ENCODE measurements around the gene PRTFDC1.
"Not testable (repeated sequence)": the region's sequence is repeated elsewhere in the genome, so short reads cannot be mapped to it uniquely, and the experiment has no call there.

Gene PRTFDC1

DNA sequence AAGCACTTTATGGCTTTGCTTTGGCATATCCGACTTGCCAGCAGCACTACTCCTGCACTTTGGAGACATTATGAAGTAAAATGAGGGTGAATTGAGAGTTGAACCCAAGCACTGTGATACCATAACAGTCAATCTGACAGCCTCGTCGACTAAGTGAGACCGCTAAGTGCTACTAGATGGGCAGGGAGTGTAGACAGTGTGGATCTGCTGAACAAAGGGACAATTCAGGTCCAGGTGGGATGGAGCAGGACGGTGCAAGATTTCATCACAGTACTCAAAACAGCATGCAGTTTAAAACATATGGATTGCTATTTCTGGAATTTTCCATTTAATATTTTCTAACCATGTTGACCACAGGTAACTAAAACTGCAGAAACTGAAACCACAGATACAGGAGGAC lies 20.8 kb upstream of the PRTFDC1 start:
- Mint-ChIP-seq H3K27me3 (no peaks in the 10 kb centered on the region), H3K9me3 (no peaks in the 10 kb centered on the region), H3K36me3 (no peaks in the 10 kb centered on the region), H3K4me1 (peaks cover 7% of the 10 kb centered on the region), H3K27ac (no peak overlapping the region), H3K4me3 (no peak overlapping the region)

DNA sequence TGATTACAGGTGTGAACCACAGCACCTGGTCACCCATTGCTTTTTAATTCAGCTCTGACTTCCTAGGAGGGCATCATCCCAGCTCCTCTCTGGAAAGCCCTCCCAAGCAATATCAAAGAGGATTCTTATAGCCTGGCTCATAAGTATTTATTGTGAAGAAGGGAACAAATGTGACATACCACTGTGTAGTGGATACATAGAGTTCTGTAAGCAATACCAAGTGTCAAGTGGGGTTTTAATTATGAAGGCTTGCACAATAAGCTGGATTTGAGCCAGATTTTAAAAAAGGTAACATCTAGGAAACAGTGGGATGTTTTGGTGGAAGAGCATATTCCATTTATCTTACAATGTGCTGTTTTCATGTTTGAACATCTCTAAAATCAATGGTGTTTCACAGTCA lies 19.0 kb upstream of the PRTFDC1 start:
- no peak overlapping the region for H3K27ac Mint-ChIP-seq
- H3K9me3 Mint-ChIP-seq, result no peaks in the 10 kb centered on the region
- no peaks in the 10 kb centered on the region for H3K27me3 Mint-ChIP-seq
- no peaks in the 10 kb centered on the region for H3K36me3 Mint-ChIP-seq
- peaks cover 7% of the 10 kb centered on the region for H3K4me1 Mint-ChIP-seq
- no peak overlapping the region for H3K4me3 Mint-ChIP-seq

DNA sequence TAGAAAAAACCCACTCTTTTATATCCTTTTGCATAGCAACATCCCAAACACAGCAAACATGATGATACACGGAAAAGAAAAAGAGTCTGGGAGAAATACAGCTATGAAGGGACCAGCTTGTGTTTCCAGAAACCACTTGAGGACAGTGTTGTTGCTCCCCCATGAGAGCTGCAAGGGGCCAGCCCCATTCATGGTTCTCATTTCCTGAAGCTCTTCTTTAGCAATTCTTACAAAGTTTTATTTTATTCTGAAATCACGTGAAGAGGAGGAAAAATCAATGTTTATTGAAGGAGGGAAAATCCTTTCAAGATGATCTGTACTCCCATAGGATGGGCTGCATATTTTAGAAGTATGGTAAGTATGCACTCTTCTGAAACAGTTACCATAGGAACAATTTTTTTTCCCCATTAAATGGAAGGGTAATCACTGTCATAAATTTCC lies 17.5 kb upstream of the PRTFDC1 start:
- no peak overlapping the region for H3K27ac Mint-ChIP-seq
- no peaks in the 10 kb centered on the region for H3K27me3 Mint-ChIP-seq
- peaks cover 7% of the 10 kb centered on the region for H3K4me1 Mint-ChIP-seq
- no peaks in the 10 kb centered on the region for H3K9me3 Mint-ChIP-seq
- H3K36me3 Mint-ChIP-seq, result no peaks in the 10 kb centered on the region
- no peak overlapping the region for H3K4me3 Mint-ChIP-seq

DNA sequence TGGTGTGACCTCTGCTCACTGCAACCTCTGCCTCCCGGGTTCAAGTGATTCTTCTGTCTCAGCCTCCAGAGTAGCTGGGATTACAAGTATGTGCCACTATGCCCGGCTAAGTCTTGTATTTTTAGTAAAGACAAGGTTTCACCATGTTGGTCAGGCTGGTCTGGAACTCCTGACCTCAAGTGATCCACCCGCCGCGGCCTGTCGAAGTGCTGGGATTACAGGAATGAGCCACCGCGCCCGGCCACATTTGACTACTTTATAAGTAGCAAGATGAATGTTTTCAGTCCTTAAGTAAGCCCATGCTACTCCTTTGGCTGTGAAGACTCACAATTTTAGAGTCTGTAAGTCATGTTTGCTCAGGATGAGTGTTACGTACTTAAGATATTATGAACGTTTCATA lies 16.5 kb upstream of the PRTFDC1 start:
- not testable (repeated sequence) for H3K4me3 Mint-ChIP-seq, H3K27ac Mint-ChIP-seq

DNA sequence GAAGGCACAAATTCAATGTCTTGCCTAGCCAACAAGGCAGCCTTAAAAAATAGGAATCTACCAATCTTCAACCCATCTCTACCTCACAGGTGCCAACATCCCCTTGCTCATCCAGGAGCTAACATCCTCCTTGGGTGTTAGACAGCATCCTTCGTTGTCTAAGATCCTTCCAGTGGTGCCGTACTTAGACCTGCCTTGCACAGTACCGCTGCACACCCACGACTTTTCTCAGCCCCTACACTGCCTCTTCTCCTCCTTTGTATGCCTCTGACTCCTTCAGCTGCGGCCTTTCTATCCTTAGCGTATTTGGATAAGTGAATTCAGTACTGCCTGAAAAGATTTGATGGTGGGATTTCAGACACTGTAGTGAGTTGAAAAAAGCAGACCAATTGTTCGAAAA lies 15.9 kb upstream of the PRTFDC1 start:
- Mint-ChIP-seq H3K27ac (no peak overlapping the region), H3K36me3 (no peaks in the 10 kb centered on the region), H3K4me3 (no peak overlapping the region), H3K9me3 (no peaks in the 10 kb centered on the region), H3K27me3 (no peaks in the 10 kb centered on the region), H3K4me1 (peaks cover 7% of the 10 kb centered on the region)

More for the DNA sequence above, 16.5 kb upstream of the PRTFDC1 start:
- not testable (repeated sequence) for H3K36me3 Mint-ChIP-seq, H3K9me3 Mint-ChIP-seq, H3K27me3 Mint-ChIP-seq, H3K4me1 Mint-ChIP-seq

DNA sequence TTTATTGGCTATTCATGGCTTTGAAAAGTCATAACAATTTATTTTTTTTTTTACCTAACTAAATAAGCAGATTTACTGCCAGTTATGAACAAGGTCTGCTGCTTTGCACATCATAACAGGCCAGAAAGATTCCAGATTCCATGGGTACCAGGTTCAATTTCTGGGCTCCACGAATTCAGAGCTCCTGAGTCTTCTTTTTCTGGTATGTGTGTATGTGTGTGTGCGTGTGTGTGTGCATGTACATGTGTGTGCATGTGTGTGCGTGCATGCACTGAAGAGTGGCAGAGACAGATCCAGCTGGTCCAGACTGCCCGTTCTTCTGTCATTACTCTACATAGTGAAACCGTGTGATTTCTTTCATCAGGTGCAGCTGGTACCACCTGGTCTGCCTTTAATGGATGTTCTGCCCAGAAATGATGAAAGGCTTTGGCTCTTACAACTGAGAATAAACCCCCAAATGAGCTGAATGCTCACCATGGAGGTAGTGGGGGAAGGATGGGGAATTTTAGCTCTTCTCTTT lies 14.6 kb upstream of the PRTFDC1 start:
- Mint-ChIP-seq H3K9me3 (no peaks in the 10 kb centered on the region), H3K36me3 (no peaks in the 10 kb centered on the region), H3K4me1 (peaks cover 7% of the 10 kb centered on the region), H3K4me3 (no peak overlapping the region), H3K27ac (no peak overlapping the region), H3K27me3 (no peaks in the 10 kb centered on the region)

DNA sequence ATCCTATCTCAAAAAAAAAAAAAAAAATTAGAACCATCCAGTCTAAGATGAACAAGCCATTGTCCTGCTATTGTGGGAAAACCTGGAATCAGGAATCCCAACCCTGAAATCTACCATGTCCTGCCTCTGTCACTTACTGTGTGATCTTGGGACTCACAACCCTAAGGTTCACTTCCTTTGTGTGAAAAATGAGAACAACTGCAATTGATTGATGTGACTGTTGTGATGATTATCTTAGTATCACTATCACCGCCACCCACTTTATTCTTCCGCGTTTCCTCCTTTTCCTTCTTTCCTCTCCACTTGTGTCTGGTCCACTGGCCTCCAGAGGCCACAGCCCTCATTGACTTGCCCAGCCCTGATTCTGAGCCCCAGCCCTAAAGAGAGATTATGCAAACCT lies 12.6 kb upstream of the PRTFDC1 start:
- Mint-ChIP-seq H3K36me3 (no peaks in the 10 kb centered on the region), H3K4me1 (peaks cover 4% of the 10 kb centered on the region), H3K9me3 (no peaks in the 10 kb centered on the region), H3K27ac (no peak overlapping the region), H3K4me3 (no peak overlapping the region), H3K27me3 (no peaks in the 10 kb centered on the region)

DNA sequence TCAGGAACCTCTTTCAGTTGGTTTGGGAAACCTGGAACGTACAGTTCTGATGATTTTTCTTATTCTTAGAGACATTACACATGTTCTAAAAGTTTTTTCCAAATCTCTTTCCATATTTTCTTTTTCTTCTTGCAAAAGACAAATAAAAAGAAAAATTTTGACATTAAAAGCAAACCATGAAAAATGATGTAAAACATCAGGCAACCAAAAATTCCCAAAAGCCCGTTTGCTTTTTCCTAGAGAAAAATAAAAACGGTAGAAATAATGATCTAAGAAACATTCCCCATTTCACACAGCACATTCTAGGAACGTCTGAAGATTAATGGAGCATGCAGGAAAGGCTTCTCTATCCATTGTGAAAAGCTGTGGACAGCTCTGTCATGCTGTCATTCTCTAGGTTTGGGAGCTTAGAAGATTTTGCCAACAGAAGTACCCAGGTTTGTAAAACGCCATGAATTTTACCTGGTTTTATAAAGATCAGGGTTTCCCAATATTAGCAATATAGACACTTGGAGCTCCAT lies 11.2 kb upstream of the PRTFDC1 start:
- Mint-ChIP-seq H3K9me3 (no peaks in the 10 kb centered on the region), H3K27me3 (no peaks in the 10 kb centered on the region), H3K36me3 (no peaks in the 10 kb centered on the region), H3K4me1 (no peaks in the 10 kb centered on the region), H3K4me3 (no peak overlapping the region), H3K27ac (no peak overlapping the region)

DNA sequence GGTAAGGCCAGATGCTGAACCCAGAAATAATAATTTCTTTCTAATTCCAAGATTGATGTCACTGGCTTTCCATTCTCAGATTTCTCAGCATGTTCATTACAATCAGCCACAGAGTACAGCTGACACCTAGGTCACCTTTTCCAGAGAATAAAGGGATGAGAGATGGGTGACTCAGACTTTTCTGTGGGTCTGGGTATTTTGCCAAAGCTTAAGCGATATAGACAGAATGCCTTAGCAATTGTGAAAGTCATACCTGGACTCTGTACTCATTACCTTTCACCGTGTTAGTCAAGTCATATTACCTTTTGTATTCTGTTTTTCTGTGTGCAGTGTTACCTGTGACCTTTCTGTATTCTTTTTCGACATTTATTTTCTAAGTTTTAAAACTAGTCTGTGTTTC lies 10.6 kb upstream of the PRTFDC1 start:
- H3K4me1 Mint-ChIP-seq, result no peaks in the 10 kb centered on the region
- H3K4me3 Mint-ChIP-seq, result no peak overlapping the region
- no peaks in the 10 kb centered on the region for H3K27me3 Mint-ChIP-seq

DNA sequence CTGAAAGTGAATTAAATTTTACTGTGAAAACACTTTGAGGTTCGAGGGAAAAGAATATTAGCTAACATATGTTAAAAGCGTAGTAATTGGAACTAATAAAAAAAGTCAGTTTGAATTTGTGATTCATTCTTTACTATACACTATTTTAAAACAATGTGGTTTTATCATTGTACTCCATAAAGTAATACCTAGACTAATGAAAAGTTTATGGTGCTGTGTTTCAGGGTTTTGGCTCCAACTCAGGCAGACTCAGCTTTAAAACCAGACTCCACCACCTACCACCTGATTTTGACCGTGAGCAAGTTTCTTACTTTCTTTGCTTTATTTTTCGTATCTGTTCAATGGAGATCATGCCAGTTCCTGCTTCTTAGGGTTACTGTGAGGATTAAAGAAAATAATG lies 9.2 kb upstream of the PRTFDC1 start:
- no peaks in the 10 kb centered on the region for H3K4me1 Mint-ChIP-seq
- no peak overlapping the region for H3K27ac Mint-ChIP-seq
- no peak overlapping the region for H3K4me3 Mint-ChIP-seq
- H3K27me3 Mint-ChIP-seq, result no peaks in the 10 kb centered on the region
- H3K9me3 Mint-ChIP-seq, result no peaks in the 10 kb centered on the region
- no peaks in the 10 kb centered on the region for H3K36me3 Mint-ChIP-seq

More for the DNA sequence above, 10.6 kb upstream of the PRTFDC1 start:
- Mint-ChIP-seq H3K36me3 (no peaks in the 10 kb centered on the region), H3K9me3 (no peaks in the 10 kb centered on the region), H3K27ac (no peak overlapping the region)

DNA sequence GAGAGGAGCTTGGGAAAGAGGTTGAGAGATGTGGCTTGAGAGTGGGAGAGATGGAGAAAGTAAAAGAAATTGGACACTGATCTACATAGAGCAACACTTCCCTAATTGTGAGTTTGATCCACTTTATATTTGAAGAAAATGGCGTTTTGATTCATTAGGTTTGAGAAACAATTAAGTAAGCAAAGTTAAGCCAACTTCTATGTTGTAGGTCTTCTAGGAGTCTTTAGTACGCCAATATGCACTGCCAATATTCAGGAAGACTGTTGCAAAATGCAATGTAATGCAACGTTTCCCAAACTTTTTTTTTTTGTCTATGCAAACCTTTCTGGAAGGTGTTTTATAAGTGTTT lies 7.0 kb upstream of the PRTFDC1 start:
- Mint-ChIP-seq H3K36me3 (no peaks in the 10 kb centered on the region), H3K27ac (no peak overlapping the region), H3K9me3 (no peaks in the 10 kb centered on the region), H3K27me3 (no peaks in the 10 kb centered on the region), H3K4me1 (no peaks in the 10 kb centered on the region), H3K4me3 (no peak overlapping the region)

DNA sequence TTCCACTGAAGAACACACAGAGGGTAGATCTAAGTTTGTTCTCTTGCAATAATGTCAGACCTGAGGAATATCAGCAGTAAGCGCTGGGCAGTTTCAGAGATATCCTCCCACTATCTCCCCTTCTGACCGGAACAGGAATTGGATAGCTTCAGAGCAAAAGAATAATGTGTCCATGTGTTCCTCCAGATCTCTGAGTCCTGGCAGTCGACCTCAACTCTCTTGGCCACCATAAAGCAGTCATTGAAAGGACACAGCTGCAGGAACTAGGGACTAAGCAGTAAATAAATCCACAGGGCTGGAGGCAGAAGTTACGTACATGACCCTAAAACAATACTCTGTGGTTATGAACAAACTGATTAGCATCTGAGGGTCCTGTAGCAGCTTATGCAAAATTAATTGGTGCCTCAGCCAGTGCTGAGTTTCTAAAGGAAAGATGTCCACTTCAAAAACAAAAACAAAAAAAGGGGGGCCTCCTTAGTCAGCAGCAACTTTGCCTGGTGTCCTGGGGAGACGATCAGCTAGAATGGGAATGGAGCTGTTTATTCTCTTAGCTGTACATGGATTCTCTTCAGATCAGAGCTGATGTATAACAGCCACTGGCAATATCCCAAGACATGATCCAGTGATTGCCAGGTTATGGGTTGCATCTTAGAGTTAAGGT lies 6.4 kb upstream of the PRTFDC1 start:
- H3K9me3 Mint-ChIP-seq, result no peaks in the 10 kb centered on the region
- no peaks in the 10 kb centered on the region for H3K4me1 Mint-ChIP-seq
- no peak overlapping the region for H3K4me3 Mint-ChIP-seq
- H3K27ac Mint-ChIP-seq, result no peak overlapping the region
- H3K27me3 Mint-ChIP-seq, result no peaks in the 10 kb centered on the region
- H3K36me3 Mint-ChIP-seq, result no peaks in the 10 kb centered on the region

DNA sequence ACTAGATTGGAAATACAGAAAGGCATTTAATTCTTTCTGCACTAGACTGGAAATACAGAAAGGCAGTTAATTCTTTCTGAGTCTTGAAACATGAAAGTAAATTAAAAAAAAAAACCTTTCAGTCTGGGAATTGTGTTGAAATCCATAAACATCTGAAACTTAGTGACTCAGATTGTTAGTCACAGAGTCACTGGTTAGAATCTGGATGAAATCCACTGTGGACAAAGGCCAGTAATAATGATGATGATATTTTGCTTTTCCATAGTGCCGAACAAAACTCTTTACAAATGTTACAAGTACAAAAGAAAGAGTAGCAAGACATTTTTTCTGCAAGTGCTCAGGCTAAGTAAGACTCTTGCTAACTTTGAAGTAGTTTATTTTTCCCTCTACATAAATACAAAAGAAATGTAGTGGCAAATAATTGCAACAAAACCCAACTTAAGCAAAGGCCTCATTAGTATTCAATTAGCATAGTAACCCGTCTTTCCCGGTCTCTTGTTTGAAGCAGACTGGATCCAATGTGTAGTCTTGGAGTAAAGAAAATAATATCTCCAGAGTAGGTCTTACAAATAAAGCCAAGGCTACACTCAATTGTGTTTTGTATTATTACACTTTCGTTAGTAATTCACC lies 5.8 kb upstream of the PRTFDC1 start:
- Mint-ChIP-seq H3K27ac (no peak overlapping the region), H3K36me3 (no peaks in the 10 kb centered on the region), H3K27me3 (no peaks in the 10 kb centered on the region), H3K4me1 (peaks cover 6% of the 10 kb centered on the region), H3K9me3 (no peaks in the 10 kb centered on the region), H3K4me3 (no peak overlapping the region)

DNA sequence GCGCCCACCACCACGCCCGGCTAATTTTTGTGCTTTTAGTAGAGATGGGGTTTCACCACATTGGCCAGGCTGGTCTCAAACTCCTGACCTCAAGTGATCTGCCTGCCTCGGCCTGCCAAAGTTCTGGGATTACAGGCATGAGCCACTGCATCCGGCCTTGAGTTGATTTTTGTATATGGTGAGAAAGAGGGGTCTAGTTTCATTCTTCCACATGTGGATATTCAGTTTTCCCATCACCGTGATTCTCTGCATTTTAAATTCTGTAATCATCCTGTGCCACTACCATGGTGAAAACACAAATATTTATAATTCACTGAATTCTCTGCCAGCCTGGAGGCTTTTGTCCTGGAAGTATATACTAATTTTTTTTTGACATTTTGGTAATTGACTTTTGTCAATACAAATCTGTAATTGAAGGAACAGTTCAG lies 5.2 kb upstream of the PRTFDC1 start:
- H3K4me1 Mint-ChIP-seq, H3K9me3 Mint-ChIP-seq, H3K27ac Mint-ChIP-seq, H3K36me3 Mint-ChIP-seq, H3K4me3 Mint-ChIP-seq, H3K27me3 Mint-ChIP-seq: not testable (repeated sequence)

DNA sequence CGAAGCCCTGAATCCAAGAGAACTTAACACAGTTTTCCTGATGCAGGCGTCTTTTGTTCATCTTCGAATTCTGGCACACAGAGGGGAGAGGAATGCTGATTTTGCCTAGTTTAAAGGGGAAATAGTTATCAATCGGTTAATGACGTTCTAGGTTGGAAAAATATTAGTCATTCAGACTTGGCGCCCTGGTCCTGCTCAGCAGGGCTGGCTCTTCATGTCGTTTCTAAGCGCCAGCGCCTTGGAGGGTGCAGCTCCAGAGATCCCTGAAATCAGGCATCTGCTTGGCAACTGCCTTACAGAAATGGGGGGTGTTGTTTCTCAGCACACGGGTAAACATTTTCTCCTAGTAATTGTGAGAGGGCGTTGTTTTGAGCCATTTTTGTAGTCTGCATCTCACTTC lies 1.3 kb upstream of the PRTFDC1 start:
- H3K27ac Mint-ChIP-seq, result peak overlapping the region; percentile 85
- H3K27me3 Mint-ChIP-seq, result no peaks in the 10 kb centered on the region
- peaks cover 17% of the 10 kb centered on the region for H3K4me1 Mint-ChIP-seq
- no peaks in the 10 kb centered on the region for H3K9me3 Mint-ChIP-seq
- H3K4me3 Mint-ChIP-seq, result peak overlapping the region; percentile 84
- no peaks in the 10 kb centered on the region for H3K36me3 Mint-ChIP-seq

DNA sequence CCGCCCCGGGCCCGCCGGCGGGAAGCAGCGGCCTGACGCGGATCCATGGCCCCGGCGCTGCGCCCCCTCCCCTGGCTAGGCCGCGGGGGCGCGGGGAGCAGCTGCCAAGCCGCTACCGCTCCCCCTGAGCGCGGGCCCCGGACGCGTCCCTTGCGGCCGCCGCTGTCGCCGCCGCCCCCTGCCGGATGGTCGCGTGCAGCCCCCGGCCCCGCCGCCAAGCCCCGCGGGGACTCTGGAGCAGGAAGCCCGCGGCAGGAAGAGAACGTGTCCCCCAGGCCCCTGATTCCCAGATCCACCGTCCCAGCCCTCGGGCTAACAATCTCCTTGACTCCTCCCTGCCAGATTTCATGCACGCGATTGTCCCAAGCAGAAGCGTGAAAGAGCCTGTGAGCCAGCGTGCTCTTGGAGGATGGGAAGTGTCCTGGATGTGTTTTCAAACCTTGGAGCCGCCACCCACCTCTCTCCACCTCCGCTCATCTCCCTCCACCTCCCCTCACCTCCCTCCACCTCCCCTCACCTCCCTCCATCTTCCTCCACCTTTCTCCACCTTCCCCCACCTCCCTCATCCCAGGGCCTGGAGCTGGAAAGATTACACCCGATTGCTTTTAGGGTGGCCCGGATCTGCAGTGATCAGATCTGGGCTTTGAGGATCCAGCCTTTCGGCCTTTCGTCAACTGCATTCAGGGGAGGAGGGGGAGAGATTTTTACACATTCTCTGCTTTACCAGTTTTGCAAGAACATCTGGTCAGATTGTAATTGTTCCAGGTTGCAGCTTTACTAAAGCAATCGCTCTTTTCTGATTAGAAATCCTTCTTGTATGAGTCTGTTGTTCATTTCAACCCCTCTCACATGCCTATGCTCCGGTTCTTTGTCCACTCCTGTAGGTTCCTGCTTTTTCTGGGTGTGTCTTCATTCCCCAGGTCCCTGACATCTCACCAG lies 570 bp upstream of the PRTFDC1 start:
- Mint-ChIP-seq H3K4me3 (peak overlapping the region; percentile 84), H3K9me3 (no peaks in the 10 kb centered on the region), H3K36me3 (no peaks in the 10 kb centered on the region), H3K27ac (peak overlapping the region; percentile 85), H3K27me3 (no peaks in the 10 kb centered on the region), H3K4me1 (peaks cover 23% of the 10 kb centered on the region)
